CD4-positive, alpha-beta T cell treated with Interleukin-4 for 4 hours (primary cell): Measurements from ENCODE around the gene FAM237A.

Source experiments
- DNase-seq: peaks from one replicate; pipeline ENCODE4 v3.0.0-alpha.2; 2020

The FAM237A gene

DNA sequence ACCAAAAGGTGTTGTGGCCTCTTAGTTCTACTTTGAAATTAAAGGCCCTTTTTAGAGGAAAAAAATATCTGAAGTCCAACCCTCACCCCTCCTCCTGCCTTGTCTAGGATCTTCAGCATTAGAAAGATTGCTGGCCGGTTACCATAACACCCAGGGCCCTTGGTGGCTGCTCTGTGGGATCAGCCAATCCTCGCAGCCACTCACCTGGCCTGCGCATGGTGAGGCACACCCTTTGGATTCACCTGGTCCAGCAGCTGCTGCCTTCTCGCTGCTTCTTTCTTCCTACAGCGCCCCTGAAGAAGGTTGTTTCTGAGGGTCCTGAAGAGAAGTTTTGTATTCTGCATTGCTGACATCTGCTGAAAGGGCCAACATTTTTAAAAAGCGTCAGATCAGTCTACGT is 50.7 kb downstream of the FAM237A start:
- no peak for DNase-seq

DNA sequence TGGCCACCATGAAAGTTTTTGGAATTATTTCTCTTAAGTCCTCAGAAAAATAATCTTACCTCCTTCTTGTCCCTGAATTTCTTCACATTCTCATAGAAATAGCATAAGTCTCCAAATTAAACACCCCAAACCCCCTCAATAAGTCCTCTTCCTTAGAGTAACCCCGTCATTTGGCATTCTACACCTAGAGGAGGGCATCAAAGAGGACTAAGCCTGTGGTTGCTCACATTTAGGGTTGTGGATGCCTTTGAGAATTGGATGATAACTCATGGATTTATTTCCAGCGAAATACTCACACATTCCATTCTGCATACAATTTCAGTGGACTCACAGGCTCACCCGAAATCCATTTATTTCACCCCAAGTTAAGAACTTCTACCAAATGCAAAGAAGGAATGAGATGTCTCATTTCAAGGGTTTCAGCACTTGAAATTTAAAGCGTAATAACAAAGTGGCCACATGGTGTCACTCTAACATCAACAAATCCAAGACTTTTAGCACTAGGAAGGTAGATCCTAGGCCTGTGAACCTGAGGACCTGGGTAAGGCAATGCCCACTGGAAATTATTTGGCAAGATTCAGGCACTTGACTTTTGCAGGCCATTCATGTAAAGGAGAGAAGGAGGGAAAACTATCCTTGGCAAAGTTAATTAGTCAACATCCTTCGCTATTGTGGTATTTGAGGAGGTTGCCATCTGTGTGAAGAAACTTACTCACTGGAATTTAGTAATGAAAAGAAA is 51.3 kb downstream of the FAM237A start:
- DNase-seq: peak; percentile 58

DNA sequence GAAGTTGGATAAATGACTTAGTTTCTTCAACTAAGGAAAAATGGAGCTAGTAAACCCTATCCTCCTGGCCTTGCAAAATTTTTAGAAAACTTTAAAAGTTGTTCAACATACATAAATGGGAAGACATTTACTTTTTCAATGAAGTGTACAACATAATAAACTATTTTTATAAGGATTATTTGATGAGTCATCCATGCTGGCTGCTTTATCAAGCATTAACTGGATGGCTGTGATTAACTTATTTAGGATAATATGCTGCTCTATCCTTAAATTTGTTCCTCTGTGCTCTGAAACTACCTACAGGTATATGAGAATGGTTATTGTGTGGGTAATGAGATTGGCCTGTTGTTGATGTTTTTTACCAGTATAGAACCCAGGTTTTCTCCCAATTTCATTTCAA is 54.6 kb downstream of the FAM237A start:
- DNase-seq: no peak

DNA sequence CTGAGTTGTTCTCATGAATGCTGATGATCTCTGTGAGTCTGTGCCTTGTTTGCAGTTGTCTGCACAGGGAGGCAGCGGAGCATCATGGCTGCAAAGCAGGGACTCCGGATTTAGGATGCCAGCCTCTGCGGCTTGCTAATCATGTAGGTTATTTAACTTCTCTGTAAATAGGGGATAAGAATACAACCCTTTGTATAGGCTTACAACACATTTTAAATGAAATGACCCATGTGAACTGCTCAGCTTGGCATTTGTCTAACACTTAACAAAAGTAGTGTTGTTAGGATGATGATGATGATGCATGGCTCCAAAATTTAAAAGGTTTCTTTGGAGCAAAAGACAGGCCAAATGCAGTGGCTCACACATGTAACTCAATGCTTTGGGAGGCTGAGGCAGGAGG is 56.5 kb downstream of the FAM237A start:
- DNase-seq: no peak
